ENCODE results near the gene KLHL22.

DNA sequence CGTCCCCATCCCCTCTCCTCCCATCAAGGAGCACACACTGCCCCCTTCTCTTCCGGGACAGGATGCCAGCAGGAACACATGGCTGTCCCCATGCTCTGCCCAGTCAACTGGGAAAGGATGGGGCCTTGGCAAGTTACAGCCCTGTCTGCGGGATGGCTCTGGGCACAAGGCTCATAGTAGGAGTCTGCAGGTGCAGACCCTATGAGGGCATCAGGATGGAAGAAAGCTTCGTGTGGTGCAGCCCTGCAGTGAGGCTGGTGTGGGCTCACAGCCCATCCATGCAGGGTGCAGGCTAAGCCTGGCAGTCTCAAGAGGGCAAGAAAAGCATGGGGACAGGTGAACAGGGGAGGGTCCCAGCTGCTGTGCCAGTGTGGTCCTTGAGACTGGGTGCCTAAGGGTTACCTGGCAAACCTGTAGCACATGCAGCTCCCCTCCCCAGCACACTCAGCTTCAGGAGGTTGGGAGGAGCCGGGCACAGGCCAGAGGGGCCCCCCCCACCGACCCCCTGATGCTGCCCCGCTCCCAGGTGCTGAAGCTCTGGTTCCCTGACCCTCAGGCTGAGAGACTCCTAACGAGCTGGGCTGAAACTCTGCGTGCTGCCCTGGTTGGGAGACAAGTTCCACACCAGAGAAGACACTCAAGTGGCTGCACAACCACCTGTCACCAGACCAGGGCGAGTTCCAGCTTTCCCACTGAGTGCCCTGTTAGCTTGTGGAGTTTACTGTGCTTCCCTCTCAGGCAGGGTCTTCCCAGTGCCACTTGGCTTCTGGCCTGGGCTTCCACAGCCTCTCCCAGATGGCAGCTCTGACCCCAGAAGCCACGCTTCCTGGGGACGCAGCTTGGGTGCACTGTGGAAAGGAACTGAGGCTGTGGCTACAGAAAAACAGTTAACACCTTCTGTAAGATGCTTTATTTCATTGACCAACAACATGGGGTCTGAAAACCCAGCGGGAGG lies 54.7 kb downstream of the KLHL22 start:
- TF ChIP-seq, protein P1, sequence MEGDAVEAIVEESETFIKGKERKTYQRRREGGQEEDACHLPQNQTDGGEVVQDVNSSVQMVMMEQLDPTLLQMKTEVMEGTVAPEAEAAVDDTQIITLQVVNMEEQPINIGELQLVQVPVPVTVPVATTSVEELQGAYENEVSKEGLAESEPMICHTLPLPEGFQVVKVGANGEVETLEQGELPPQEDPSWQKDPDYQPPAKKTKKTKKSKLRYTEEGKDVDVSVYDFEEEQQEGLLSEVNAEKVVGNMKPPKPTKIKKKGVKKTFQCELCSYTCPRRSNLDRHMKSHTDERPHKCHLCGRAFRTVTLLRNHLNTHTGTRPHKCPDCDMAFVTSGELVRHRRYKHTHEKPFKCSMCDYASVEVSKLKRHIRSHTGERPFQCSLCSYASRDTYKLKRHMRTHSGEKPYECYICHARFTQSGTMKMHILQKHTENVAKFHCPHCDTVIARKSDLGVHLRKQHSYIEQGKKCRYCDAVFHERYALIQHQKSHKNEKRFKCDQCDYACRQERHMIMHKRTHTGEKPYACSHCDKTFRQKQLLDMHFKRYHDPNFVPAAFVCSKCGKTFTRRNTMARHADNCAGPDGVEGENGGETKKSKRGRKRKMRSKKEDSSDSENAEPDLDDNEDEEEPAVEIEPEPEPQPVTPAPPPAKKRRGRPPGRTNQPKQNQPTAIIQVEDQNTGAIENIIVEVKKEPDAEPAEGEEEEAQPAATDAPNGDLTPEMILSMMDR (IDR thresholded peaks at IDR 0.05) = no peak
- TF ChIP-seq ZFX (IDR thresholded peaks at IDR 0.05; ENCODE audit: borderline replicate concordance) = no peak
